ENCODE measurements around the gene ALPI.
"Not testable (repeated sequence)": the region's sequence is repeated elsewhere in the genome, so short reads cannot be mapped to it uniquely, and the experiment has no call there.

ALPI gene

DNA sequence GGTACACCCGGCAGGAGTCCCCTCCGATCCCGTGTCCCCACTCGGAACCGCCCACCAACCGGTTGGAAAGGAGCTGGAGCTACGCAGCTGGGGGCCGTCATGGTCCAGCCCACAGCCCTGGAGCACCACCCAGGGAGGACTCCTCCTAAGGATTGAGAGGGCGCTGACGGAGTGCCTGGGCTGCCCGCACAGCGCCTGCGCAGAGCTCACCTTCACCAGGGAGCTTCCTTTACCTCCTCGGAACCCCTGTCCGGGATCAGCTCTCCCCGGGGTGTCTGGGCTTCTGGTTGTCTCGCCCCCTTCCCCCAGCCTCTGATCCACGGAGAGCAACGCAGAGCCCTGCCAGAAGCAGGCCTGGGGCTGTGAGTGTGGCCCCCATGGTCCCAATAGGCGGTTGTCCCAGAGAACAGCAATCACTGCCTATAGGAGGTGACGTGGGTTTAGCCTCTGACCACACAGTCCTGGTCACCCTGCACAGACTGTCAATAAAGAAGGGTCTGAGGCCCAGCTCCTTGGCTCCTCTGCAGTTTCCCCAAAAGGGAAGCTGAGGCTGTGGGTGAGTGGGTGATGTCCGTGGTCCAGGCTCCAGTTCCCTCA, 34.7 kb upstream of the ALPI start:
- DNase-seq (ENCODE audit: low read depth): no peak

DNA sequence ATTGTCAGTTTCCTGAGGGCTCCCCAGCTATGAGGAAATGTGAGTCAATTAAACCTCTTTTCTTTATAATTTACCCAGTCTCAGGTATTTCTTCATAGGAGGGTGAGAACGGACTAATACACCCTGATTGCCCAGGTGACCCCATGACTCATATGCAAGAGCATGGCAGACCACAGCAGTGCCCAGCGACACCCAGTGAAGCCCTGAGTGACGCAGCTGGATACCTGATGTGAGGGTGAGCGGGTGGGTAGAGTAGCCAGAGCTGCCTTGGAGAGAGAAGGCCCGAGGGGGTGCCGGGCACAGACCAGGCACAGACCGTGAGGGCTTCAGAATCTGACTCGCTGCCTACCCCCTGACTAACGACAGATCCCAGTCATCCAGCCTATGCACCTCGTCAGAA, 33.9 kb upstream of the ALPI start:
- no peak for DNase-seq (ENCODE audit: low read depth)

DNA sequence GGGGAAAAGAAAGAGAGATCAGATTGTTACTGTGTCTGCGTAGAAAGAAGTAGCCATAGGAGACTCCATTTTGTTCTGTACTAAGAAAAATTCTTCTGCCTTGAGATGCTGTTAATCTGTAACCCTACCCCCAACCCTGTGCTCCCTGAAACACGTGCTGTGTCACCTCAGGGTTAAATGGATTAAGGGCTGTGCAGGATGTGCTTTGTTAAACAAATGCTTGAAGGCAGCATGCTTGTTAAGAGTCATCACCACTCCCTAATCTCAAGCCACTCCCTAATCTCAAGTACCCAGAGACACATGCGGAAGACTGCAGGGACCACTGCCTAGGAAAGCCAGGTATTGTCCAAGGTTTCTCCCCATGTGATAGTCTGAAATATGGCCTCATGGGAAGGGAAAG, 33.0 kb upstream of the ALPI start:
- DNase-seq (ENCODE audit: low read depth): not testable (repeated sequence)

DNA sequence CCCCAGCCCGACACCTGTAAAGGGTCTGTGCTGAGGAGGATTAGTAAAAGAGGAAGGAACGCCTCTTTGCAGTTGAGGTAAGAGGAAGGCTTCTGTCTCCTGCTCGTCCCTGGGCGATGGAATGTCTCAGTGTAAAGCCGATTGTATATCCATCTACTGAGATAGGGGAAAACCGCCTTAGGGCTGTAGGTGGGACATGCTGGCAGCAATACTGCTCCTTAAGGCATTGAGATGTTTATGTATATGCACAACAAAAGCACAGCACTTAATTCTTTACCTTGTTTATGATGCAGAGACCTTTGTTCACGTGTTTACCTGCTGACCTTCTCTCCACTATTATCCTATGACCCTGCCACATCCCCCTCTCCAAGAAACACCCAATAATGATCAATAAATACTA, 32.5 kb upstream of the ALPI start:
- DNase-seq (ENCODE audit: low read depth): not testable (repeated sequence)

GRCh38 chr2:232431705-232432590, 24.0 kb upstream of the ALPI start:
- no peak for DNase-seq (ENCODE audit: low read depth)

GRCh38 chr2:232432598-232433184, 23.3 kb upstream of the ALPI start:
- DNase-seq (ENCODE audit: low read depth): no peak

DNA sequence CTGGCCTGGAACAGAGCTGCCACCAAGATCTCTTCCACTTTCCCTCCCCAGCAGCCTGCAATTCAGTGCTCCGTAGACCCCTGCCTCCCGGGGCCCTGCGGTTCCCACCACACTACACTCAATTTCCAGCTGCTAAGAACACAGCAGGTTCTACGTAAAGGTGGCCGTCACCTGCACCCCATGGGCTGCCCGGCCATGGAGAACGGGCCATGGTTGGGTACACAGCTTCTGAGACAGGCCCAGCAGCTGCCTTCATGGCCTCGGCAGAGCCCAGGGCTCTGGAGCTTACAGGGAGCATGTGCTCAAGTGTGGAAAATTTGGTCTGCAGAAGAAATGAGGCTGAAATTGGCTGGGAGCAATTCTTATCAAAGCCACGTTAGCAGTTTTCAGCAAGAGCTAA, 22.3 kb upstream of the ALPI start:
- not testable (repeated sequence) for DNase-seq (ENCODE audit: low read depth)

DNA sequence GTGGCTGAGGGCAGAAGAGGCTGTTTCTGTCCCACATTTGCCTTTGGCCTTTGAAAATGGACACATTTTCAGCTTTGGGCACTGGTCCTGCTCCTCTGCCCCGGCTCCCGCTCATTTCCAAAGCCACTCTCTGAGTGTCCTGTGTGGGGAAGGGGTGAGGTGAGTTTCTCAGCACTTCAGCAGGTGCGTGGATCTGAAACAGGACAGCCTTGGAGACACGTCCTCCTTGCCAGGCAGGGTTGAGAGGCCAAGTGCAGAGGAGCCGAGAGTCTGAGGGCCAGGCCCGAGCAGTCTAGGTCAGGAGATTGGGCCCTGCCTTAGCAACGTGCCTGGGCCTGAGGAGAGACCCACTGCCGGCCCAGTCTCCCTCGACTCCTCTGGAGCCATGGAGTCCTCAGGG, 21.9 kb upstream of the ALPI start:
- no peak for DNase-seq (ENCODE audit: low read depth)

GRCh38 chr2:232434563-232435374, 21.2 kb upstream of the ALPI start:
- DNase-seq (ENCODE audit: low read depth): no peak

- no peak for DNase-seq (ENCODE audit: low read depth)
These were observed 20.6 kb upstream of the ALPI start for GRCh38 chr2:232435375-232435648.

GRCh38 chr2:232435805-232436204, 20.1 kb upstream of the ALPI start:
- DNase-seq (ENCODE audit: low read depth): no peak

GRCh38 chr2:232436381-232437194, 19.4 kb upstream of the ALPI start:
- no peak for DNase-seq (ENCODE audit: low read depth)

DNA sequence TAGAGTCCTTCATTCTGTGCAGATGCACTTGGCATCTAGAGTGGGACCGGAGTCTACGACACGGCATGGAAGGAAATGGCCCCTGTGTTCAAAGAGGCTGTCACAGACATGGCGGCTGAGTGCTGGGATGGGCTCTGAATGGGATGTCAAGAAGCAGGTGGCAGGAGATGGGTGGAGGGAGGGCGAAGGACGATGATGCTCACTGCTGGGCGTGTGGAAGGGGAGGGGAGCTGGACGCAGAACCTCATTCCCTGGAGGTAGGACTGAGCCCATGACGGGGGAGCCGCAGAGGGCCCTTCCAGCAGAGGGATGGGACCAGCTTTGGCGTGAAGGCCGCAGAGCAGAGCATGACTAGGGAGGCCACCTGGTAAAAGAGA, 18.8 kb upstream of the ALPI start:
- DNase-seq (ENCODE audit: low read depth): no peak

DNA sequence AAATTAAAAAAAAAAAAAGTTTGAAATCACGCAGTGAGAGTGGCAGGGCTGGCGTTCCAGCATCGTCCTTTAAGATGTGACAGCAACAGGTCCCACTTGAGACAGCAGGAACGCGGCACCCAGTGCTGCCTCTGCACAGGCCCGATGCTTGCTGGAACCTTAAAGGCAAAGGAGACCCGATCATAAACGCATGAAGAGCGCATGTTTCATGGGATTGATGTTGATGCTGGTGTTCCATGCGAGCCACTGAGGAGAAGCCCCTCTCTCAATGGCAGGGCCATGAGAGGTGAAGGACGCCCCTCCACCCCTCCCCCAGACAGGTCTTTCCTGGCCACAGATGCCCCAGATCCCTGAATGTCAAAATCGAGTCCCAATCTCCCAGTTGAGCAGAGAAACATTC, 17.9 kb upstream of the ALPI start:
- no peak for DNase-seq (ENCODE audit: low read depth)

DNA sequence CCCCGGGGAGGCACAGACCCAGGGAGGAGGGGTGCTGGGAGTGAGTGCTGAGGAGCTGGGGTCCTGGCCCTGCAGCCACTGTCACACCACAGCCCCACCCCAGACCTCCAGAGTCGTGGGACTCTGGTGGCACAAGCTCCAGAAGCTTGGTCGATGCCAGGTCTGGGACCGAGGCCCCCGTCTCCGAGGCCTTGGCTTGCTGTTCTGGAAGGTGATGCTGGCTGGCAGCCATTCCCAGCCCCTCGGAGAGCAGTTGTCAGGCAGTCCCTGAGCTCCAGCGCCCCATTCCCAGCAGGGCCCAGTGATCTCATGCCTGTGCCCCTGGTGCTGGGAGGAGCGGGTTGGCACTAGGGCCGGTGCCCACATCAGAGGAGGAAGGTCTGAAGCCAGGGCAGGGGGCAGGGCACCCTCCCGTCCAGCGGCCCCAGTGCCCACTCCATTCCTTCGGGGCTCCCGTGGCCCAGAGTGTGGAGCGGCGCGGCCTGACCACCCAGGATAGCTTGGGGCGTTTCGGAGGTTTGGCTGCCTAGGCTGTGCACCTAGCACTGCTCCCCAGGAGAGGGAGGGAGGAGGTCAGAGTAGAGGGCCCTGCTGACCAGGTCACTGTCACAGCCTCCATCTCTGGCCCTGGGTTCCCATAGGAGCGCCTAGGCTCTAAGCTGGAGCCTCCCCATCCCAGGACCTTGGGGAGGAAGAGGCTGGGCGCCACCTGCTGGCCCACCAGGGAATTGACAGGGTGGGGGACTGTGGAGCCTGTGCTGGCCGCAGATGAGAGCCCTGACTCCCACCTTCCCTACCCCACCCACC, 16.8 kb upstream of the ALPI start:
- peak; percentile 17 for DNase-seq (ENCODE audit: low read depth)

- no peak for DNase-seq (ENCODE audit: low read depth)
These were observed 16.2 kb upstream of the ALPI start for GRCh38 chr2:232439758-232440135.

DNA sequence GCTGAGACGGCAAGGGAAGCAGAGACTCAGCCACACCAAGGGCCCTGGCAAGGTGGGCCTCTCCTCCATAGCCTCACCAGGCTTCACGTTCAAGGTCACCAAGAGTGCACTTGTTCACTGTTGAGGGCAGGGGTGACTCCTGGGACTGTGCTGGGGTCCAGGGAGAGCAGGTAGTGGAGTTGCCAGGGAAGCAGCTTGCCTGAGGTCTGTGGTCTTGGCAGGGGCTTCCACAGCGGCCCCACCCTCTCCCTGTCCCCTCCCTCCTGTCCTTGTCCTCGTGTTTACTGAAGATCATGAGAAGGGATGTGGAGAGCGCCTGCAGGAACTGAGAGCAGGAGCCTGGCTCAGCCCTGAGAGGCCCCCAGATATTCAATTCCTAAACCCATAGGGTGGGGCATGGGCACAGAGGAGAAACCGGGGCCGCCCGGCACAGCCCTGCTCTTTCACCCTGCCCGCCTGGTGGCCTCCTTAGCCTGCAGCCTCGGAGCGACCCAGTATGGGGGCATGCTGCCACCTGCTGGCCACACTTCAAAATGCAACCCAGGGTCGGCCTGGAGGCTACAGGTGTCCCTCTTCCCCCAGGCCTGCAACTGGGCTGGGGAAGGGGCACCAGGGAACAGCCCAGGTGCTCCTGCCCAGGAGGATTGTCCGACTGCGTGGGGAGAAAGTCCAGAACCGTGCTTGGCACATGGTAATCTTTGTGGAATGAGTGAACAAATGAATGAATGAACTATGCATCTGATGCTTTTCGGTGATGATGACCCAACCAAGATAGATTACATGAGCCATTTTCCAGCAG, 15.5 kb upstream of the ALPI start:
- DNase-seq (ENCODE audit: low read depth): peak; percentile 73

DNA sequence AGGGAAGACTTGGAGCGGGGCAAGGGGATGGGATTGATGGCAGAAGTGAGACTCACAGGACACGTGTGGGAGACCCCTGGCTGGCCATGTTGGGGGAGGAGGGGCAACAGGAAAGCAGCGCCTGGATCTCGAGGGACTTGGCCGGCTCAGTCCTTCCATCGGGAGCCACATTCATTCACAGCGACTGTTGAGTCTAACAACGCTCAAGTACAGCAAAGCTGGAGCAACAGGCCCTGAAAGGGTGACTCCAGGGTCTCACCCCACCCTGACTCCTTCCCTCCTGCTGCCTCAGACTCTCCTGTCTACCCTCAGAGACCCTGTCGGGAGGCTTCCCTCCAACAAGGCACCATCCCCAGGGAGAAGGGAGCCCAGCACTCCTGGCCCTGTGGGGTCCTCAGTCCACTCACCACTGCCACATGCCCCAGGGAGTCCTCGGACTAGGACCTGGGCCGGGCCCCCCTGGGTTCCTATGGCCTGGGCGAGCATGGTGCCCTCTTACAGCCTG, 14.8 kb upstream of the ALPI start:
- DNase-seq (ENCODE audit: low read depth): no peak

- DNase-seq (ENCODE audit: low read depth): not testable (repeated sequence)
These were observed 14.0 kb upstream of the ALPI start for GRCh38 chr2:232441922-232442321.

GRCh38 chr2:232442431-232442830, 13.5 kb upstream of the ALPI start:
- DNase-seq (ENCODE audit: low read depth): not testable (repeated sequence)

Measured in activated T-helper 1 cell treated with Interleukin-2 at 50 U/mL for 16 hours (primary cell).